ENCODE measurements around the gene PGM1. TPM values are rescaled to one million over a fixed set of nuclear protein-coding genes. Genes with fewer than 3 reads are reported as not detected.
"Not testable (repeated sequence)": the region's sequence is repeated elsewhere in the genome, so short reads cannot be mapped to it uniquely, and the experiment has no call there.

PGM1 gene
- total and polyA plus RNA-seq, 8 donors: 11.3 to 82.8 (median 28.9) TPM

- peaks cover 0 to 8% (median 0%) of the 10 kb centered on the region in 4 donors for H3K36me3 ChIP-seq
- DNase-seq: no peak
- no peaks in the 10 kb centered on the region for H3K9me3 ChIP-seq
- intact Hi-C loops (cut with DNase I; ENCODE audit: low total_unique reads): no loop called here
- TF ChIP-seq POLR2A (IDR thresholded peaks at IDR 0.05): no peak
- no peak for TF ChIP-seq EP300 (IDR thresholded peaks at IDR 0.05)
- TF ChIP-seq POLR2AphosphoS5 (IDR thresholded peaks at IDR 0.05): no peak
- TF ChIP-seq CTCF (IDR thresholded peaks at IDR 0.05): no peak
- H3K27ac ChIP-seq: no peak overlapping the region
- no peaks in the 10 kb centered on the region for H3K4me1 ChIP-seq
- H3K4me3 ChIP-seq: no peak overlapping the region
- H3K27me3 ChIP-seq: no peaks in the 10 kb centered on the region
Measured at GRCh38 chr1:63563745-63564144, 29.5 kb upstream of the PGM1 start.

GRCh38 chr1:63569068-63569467 lies 24.1 kb upstream of the PGM1 start:
- peaks cover 0 to 8% (median 0%) of the 10 kb centered on the region in 4 donors for H3K36me3 ChIP-seq
- no peaks in the 10 kb centered on the region for H3K27me3 ChIP-seq
- no peak overlapping the region for H3K27ac ChIP-seq
- no peak for TF ChIP-seq CTCF (IDR thresholded peaks at IDR 0.05)
- intact Hi-C loops (cut with DNase I; ENCODE audit: low total_unique reads): no loop called here
- WGBS, 5 donors: 86 to 91% (median 89%) methylated on average over 4 of the region's 4 CpGs
- H3K4me3 ChIP-seq: no peak overlapping the region
- H3K9me3 ChIP-seq: no peaks in the 10 kb centered on the region
- no peaks in the 10 kb centered on the region for H3K4me1 ChIP-seq
- DNase-seq: no peak

- no peak overlapping the region for H3K4me3 ChIP-seq
- intact Hi-C loops (cut with DNase I; ENCODE audit: low total_unique reads): no loop called here
- peaks cover 0 to 6% (median 0%) of the 10 kb centered on the region in 4 donors for H3K36me3 ChIP-seq
- no peaks in the 10 kb centered on the region for H3K27me3 ChIP-seq
- no peaks in the 10 kb centered on the region for H3K9me3 ChIP-seq
- TF ChIP-seq POLR2A (IDR thresholded peaks at IDR 0.05) (no peak), CTCF (IDR thresholded peaks at IDR 0.05) (no peak), POLR2AphosphoS5 (IDR thresholded peaks at IDR 0.05) (no peak), EP300 (IDR thresholded peaks at IDR 0.05) (no peak)
- no peak overlapping the region for H3K27ac ChIP-seq
- 76 to 80% (median 78%) methylated on average over 3 of the region's 3 CpGs for WGBS, 5 donors
- no peaks in the 10 kb centered on the region for H3K4me1 ChIP-seq
- no peak for DNase-seq
Measured at GRCh38 chr1:63569640-63570316, 23.4 kb upstream of the PGM1 start.

DNA sequence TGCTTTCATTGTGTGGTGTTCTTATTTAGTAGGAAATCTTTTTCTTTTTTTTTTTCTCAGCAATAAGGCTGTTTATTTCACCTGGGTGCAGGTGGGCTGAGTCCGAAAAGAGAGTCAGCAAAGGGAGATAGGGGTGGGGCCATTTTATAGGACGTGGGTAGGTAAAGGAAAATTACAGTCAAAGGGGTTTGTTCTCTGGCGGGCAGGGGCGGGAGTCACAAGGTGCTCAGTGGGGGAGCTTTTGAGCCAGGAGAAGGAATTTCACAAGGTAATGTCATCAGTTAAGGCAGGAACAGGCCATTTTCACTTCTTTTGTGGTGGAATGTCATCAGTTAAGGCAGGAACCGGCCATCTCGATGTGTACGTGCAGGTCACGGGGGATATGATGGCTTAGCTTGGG lies 20.5 kb upstream of the PGM1 start:
- H3K4me3 ChIP-seq; H3K27ac ChIP-seq; DNase-seq; intact Hi-C loops (cut with DNase I; ENCODE audit: low total_unique reads); H3K36me3 ChIP-seq; H3K9me3 ChIP-seq; H3K27me3 ChIP-seq; H3K4me1 ChIP-seq: not testable (repeated sequence)
- WGBS, 5 donors: 92 to 94% (median 93%) methylated on average over 8 of the region's 8 CpGs

GRCh38 chr1:63574203-63574796 lies 18.9 kb upstream of the PGM1 start:
- WGBS, 5 donors: 68 to 86% (median 82%) methylated on average over 2 of the region's 2 CpGs
- H3K4me3 ChIP-seq; H3K9me3 ChIP-seq; H3K27me3 ChIP-seq; intact Hi-C loops (cut with DNase I; ENCODE audit: low total_unique reads); H3K4me1 ChIP-seq; H3K27ac ChIP-seq; DNase-seq; H3K36me3 ChIP-seq: not testable (repeated sequence)

All from stomach (tissue), 9 donors.